ENCODE data around the gene ADGRV1.

The ADGRV1 gene

GRCh38 chr5:91123291-91123690 is 564.7 kb downstream of the ADGRV1 start:
- Histone ChIP-seq H3K9me2 (replicated peaks; ENCODE audit: low read depth, low read length) (no peaks in the 10 kb centered on the region), H4K20me1 (ENCODE audit: insufficient read depth, low read length, poor library complexity, severe bottlenecking) (no peaks in the 10 kb centered on the region), H2AFZ (ENCODE audit: low read length) (no peak overlapping the region), H3F3A (ENCODE audit: low read depth) (no peaks in the 10 kb centered on the region), H3K79me2 (ENCODE audit: insufficient read depth, low read length) (no peaks in the 10 kb centered on the region), H3K27me3 (ENCODE audit: insufficient read depth, low read length, poor library complexity, severe bottlenecking) (no peaks in the 10 kb centered on the region), H3K9ac (ENCODE audit: low read depth, low read length, poor library complexity, severe bottlenecking) (no peak overlapping the region), H3K36me3 (ENCODE audit: insufficient read depth, low read length) (no peaks in the 10 kb centered on the region), H3K4me2 (ENCODE audit: low read depth, low read length, poor library complexity, severe bottlenecking) (no peak overlapping the region), H3K4me1 (ENCODE audit: insufficient read depth, low read length, poor library complexity, severe bottlenecking) (no peaks in the 10 kb centered on the region), H3K9me3 (ENCODE audit: insufficient read depth, low read depth, low read length) (no peaks in the 10 kb centered on the region), H3K4me3 (ENCODE audit: low read length, poor library complexity, severe bottlenecking) (no peak overlapping the region)
- no peak for TF ChIP-seq EZH2phosphoT487 (IDR thresholded peaks at IDR 0.05; ENCODE audit: borderline replicate concordance)
- TF ChIP-seq, protein P1, sequence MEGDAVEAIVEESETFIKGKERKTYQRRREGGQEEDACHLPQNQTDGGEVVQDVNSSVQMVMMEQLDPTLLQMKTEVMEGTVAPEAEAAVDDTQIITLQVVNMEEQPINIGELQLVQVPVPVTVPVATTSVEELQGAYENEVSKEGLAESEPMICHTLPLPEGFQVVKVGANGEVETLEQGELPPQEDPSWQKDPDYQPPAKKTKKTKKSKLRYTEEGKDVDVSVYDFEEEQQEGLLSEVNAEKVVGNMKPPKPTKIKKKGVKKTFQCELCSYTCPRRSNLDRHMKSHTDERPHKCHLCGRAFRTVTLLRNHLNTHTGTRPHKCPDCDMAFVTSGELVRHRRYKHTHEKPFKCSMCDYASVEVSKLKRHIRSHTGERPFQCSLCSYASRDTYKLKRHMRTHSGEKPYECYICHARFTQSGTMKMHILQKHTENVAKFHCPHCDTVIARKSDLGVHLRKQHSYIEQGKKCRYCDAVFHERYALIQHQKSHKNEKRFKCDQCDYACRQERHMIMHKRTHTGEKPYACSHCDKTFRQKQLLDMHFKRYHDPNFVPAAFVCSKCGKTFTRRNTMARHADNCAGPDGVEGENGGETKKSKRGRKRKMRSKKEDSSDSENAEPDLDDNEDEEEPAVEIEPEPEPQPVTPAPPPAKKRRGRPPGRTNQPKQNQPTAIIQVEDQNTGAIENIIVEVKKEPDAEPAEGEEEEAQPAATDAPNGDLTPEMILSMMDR (conservative IDR thresholded peaks at IDR 0.05; ENCODE audit: low read length): no peak

DNA sequence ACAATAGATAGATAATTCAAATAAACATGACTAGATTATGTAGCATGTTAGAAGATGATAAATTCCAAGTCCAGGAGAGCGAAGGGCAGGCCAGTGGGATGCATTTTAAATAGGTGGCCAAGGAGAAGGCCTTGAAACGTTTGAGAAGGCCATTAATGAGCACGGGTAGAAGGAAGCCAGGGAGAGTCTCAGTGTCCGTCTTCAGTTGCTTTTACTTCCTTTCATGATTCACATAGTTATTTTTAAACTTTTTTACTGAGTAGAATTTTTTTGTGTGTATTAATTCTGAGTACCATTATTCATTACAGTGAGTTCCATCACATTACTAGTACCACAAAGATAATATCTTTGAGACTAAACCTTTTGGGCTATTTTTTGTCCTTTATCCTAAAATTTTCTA is 565.3 kb downstream of the ADGRV1 start:
- H3K9me3 ChIP-seq (ENCODE audit: insufficient read depth, low read depth, low read length): no peaks in the 10 kb centered on the region
- H3K79me2 ChIP-seq (ENCODE audit: insufficient read depth, low read length): no peaks in the 10 kb centered on the region
- H2AFZ ChIP-seq (ENCODE audit: low read length): no peak overlapping the region
- no peak overlapping the region for H3K4me2 ChIP-seq (ENCODE audit: low read depth, low read length, poor library complexity, severe bottlenecking)
- no peaks in the 10 kb centered on the region for H3K4me1 ChIP-seq (ENCODE audit: insufficient read depth, low read length, poor library complexity, severe bottlenecking)
- H3K9ac ChIP-seq (ENCODE audit: low read depth, low read length, poor library complexity, severe bottlenecking): no peak overlapping the region
- H3K27me3 ChIP-seq (ENCODE audit: insufficient read depth, low read length, poor library complexity, severe bottlenecking): no peaks in the 10 kb centered on the region
- no peaks in the 10 kb centered on the region for H3K36me3 ChIP-seq (ENCODE audit: insufficient read depth, low read length)
- no peaks in the 10 kb centered on the region for H4K20me1 ChIP-seq (ENCODE audit: insufficient read depth, low read length, poor library complexity, severe bottlenecking)
- H3F3A ChIP-seq (ENCODE audit: low read depth): no peaks in the 10 kb centered on the region
- no peak overlapping the region for H3K4me3 ChIP-seq (ENCODE audit: low read length, poor library complexity, severe bottlenecking)
- H3K9me2 ChIP-seq (replicated peaks; ENCODE audit: low read depth, low read length): no peaks in the 10 kb centered on the region
- no peak for TF ChIP-seq EZH2phosphoT487 (IDR thresholded peaks at IDR 0.05; ENCODE audit: borderline replicate concordance)
- TF ChIP-seq, protein P1 (conservative IDR thresholded peaks at IDR 0.05; ENCODE audit: low read length): no peak

GRCh38 chr5:91125916-91126315 is 567.3 kb downstream of the ADGRV1 start:
- TF ChIP-seq EZH2phosphoT487 (IDR thresholded peaks at IDR 0.05; ENCODE audit: borderline replicate concordance): no peak
- TF ChIP-seq, protein P1 (conservative IDR thresholded peaks at IDR 0.05; ENCODE audit: low read length): no peak
- no peaks in the 10 kb centered on the region for H4K20me1 ChIP-seq (ENCODE audit: insufficient read depth, low read length, poor library complexity, severe bottlenecking)
- H3K9me2 ChIP-seq (replicated peaks; ENCODE audit: low read depth, low read length): no peaks in the 10 kb centered on the region
- no peaks in the 10 kb centered on the region for H3K9me3 ChIP-seq (ENCODE audit: insufficient read depth, low read depth, low read length)
- no peak overlapping the region for H3K4me3 ChIP-seq (ENCODE audit: low read length, poor library complexity, severe bottlenecking)
- H2AFZ ChIP-seq (ENCODE audit: low read length): no peak overlapping the region
- no peaks in the 10 kb centered on the region for H3F3A ChIP-seq (ENCODE audit: low read depth)
- no peak overlapping the region for H3K9ac ChIP-seq (ENCODE audit: low read depth, low read length, poor library complexity, severe bottlenecking)
- H3K36me3 ChIP-seq (ENCODE audit: insufficient read depth, low read length): no peaks in the 10 kb centered on the region
- H3K79me2 ChIP-seq (ENCODE audit: insufficient read depth, low read length): no peaks in the 10 kb centered on the region
- no peak overlapping the region for H3K4me2 ChIP-seq (ENCODE audit: low read depth, low read length, poor library complexity, severe bottlenecking)
- H3K4me1 ChIP-seq (ENCODE audit: insufficient read depth, low read length, poor library complexity, severe bottlenecking): no peaks in the 10 kb centered on the region
- no peaks in the 10 kb centered on the region for H3K27me3 ChIP-seq (ENCODE audit: insufficient read depth, low read length, poor library complexity, severe bottlenecking)

Measured in Loucy (cell line).